Measurements from ENCODE around the gene BCAS3.

- TF ChIP-seq CTCF (IDR thresholded peaks at IDR 0.05) (no peak), POLR2A (IDR thresholded peaks at IDR 0.05) (no peak), EP300 (IDR thresholded peaks at IDR 0.05) (no peak)
Observed at GRCh38 chr17:60941571-60941970, 263.9 kb downstream of the BCAS3 start.

Measured in ovary (tissue), 3 donors.